SW 1271 (cell line): ENCODE data around the gene RFTN2.
"Not testable (repeated sequence)": the region's sequence is repeated elsewhere in the genome, so short reads cannot be mapped to it uniquely, and the experiment has no call there.

Experiments
- DNase-seq, 2 experiments: peaks; one replicate each; lab custom pipeline; 2025; lab: John Stamatoyannopoulos, UW

The RFTN2 gene

GRCh38 chr2:197601726-197602125 is 73.7 kb downstream of the RFTN2 start:
- DNase-seq, result no peak

GRCh38 chr2:197600306-197600705 is 75.1 kb downstream of the RFTN2 start:
- DNase-seq, result no peak

- DNase-seq, result peak; percentile 23 to 29
These were observed 76.0 kb downstream of the RFTN2 start for GRCh38 chr2:197599285-197599965.

GRCh38 chr2:197598450-197598849 is 76.9 kb downstream of the RFTN2 start:
- DNase-seq, result no peak

- no peak for DNase-seq
These were observed 78.2 kb downstream of the RFTN2 start for GRCh38 chr2:197597166-197597565.

GRCh38 chr2:197596766-197597165 is 78.6 kb downstream of the RFTN2 start:
- DNase-seq, result no peak

- no peak for DNase-seq
These were observed 83.9 kb downstream of the RFTN2 start for GRCh38 chr2:197591339-197592072.

GRCh38 chr2:197587255-197587654 is 88.1 kb downstream of the RFTN2 start:
- DNase-seq, result not testable (repeated sequence)

- not testable (repeated sequence) for DNase-seq
These were observed 95.2 kb downstream of the RFTN2 start for GRCh38 chr2:197580166-197580565.

GRCh38 chr2:197578294-197578693 is 97.1 kb downstream of the RFTN2 start:
- DNase-seq, result not testable (repeated sequence)

- DNase-seq, result no peak
These were observed 97.9 kb downstream of the RFTN2 start for GRCh38 chr2:197577446-197577845.

- no peak for DNase-seq
These were observed 98.8 kb downstream of the RFTN2 start for GRCh38 chr2:197576631-197577030.

- DNase-seq, result no peak
These were observed 99.4 kb downstream of the RFTN2 start for GRCh38 chr2:197575987-197576386.

- DNase-seq, result no peak
These were observed 101.8 kb downstream of the RFTN2 start for GRCh38 chr2:197573608-197574007.

GRCh38 chr2:197571627-197572271 is 103.6 kb downstream of the RFTN2 start:
- DNase-seq, result peak in 1 of 2 experiments; percentile 39

GRCh38 chr2:197560146-197560665 is 115.2 kb downstream of the RFTN2 start:
- DNase-seq, result no peak

- no peak for DNase-seq
These were observed 115.7 kb downstream of the RFTN2 start for GRCh38 chr2:197559681-197560080.

- no peak for DNase-seq
These were observed 117.0 kb downstream of the RFTN2 start for GRCh38 chr2:197558393-197558792.

GRCh38 chr2:197556456-197556855 is 118.9 kb downstream of the RFTN2 start:
- DNase-seq, result no peak

- no peak for DNase-seq
These were observed 119.9 kb downstream of the RFTN2 start for GRCh38 chr2:197555467-197555866.

- not testable (repeated sequence) for DNase-seq
These were observed 124.1 kb downstream of the RFTN2 start for GRCh38 chr2:197551260-197551659.

- DNase-seq, result no peak
These were observed 126.8 kb downstream of the RFTN2 start for GRCh38 chr2:197548582-197548981.
